ENCODE measurements around the gene SLC25A10. TPM values are rescaled to one million over a fixed set of nuclear protein-coding genes. Genes with fewer than 3 reads are reported as not detected.

SLC25A10 gene
- total and polyA plus RNA-seq, 4 donors, result 2.1 to 6.4 (median 2.9) TPM

Small RNAs within 50 kb of the gene (microRNA-seq; reads per million reads assigned to microRNA genes)
- gene MIR6786, result 0.99 to 1.2 reads per million in 2 donors

Other genes with a start within 250 kb of the SLC25A10 start
- 1,000 to 10,000 TPM; 2,309 to 2,547 TPM for gene ACTG1, start 199.5 kb upstream of the SLC25A10 start, total RNA-seq
- 1,000 to 10,000 TPM; 1,438 to 2,310 TPM for gene ACTG1, start 199.5 kb upstream of the SLC25A10 start, polyA plus RNA-seq
- gene FSCN2, start 183.9 kb upstream of the SLC25A10 start, total RNA-seq, result 1 to 10 TPM; 3.0 to 3.1 TPM
- 1 to 10 TPM; 1.0 to 1.3 TPM for gene FSCN2, start 183.9 kb upstream of the SLC25A10 start, polyA plus RNA-seq
- 10 to 100 TPM; 20.9 to 32.2 TPM for gene FAAP100, start 159.9 kb upstream of the SLC25A10 start, total RNA-seq
- gene FAAP100, start 159.9 kb upstream of the SLC25A10 start, polyA plus RNA-seq, result 10 to 100 TPM in 1 of 2 donors, 1 to 10 TPM in 1; 8.8 to 48.4 TPM
- gene NPLOC4, start 75.2 kb upstream of the SLC25A10 start, total RNA-seq, result 10 to 100 TPM; 74.4 to 94.3 TPM
- 10 to 100 TPM; 26.7 to 66.8 TPM for gene NPLOC4, start 75.2 kb upstream of the SLC25A10 start, polyA plus RNA-seq
- under 1 TPM; 0.29 to 0.66 TPM for gene TSPAN10, start 75.1 kb upstream of the SLC25A10 start, total RNA-seq
- under 1 TPM; 0.25 to 0.28 TPM for gene TSPAN10, start 75.1 kb upstream of the SLC25A10 start, polyA plus RNA-seq
- under 1 TPM in 1 of 2 donors, not detected in 1; 0.58 TPM for gene PDE6G, start 55.7 kb upstream of the SLC25A10 start, total RNA-seq
- gene PDE6G, start 55.7 kb upstream of the SLC25A10 start, polyA plus RNA-seq, result under 1 TPM in 1 of 2 donors, not detected in 1; 0.43 TPM
- 10 to 100 TPM; 14.0 to 20.0 TPM for gene OXLD1, start 45.7 kb upstream of the SLC25A10 start, total RNA-seq
- gene OXLD1, start 45.7 kb upstream of the SLC25A10 start, polyA plus RNA-seq, result 10 to 100 TPM; 24.8 to 59.3 TPM
- gene CCDC137, start 45.5 kb upstream of the SLC25A10 start, total RNA-seq, result 10 to 100 TPM; 13.0 to 13.4 TPM
- gene CCDC137, start 45.5 kb upstream of the SLC25A10 start, polyA plus RNA-seq, result 10 to 100 TPM in 1 of 2 donors, 1 to 10 TPM in 1; 7.9 to 13.7 TPM
- gene ARL16, start 28.5 kb upstream of the SLC25A10 start, total RNA-seq, result 10 to 100 TPM; 20.5 to 29.7 TPM
- 10 to 100 TPM; 38.4 to 87.4 TPM for gene ARL16, start 28.5 kb upstream of the SLC25A10 start, polyA plus RNA-seq
- gene HGS, start 28.3 kb upstream of the SLC25A10 start, total RNA-seq, result 10 to 100 TPM; 88.1 to 88.7 TPM
- gene HGS, start 28.3 kb upstream of the SLC25A10 start, polyA plus RNA-seq, result 100 to 1,000 TPM in 1 of 2 donors, 10 to 100 TPM in 1; 49.1 to 277 TPM
- gene MRPL12, start 8.9 kb upstream of the SLC25A10 start, total RNA-seq, result 10 to 100 TPM; 21.1 to 27.1 TPM
- 10 to 100 TPM; 40.1 to 57.7 TPM for gene MRPL12, start 8.9 kb upstream of the SLC25A10 start, polyA plus RNA-seq
- under 1 TPM; 0.39 to 0.63 TPM for gene GCGR, start 91.9 kb downstream of the SLC25A10 start, total RNA-seq
- not detected for gene GCGR, start 91.9 kb downstream of the SLC25A10 start, polyA plus RNA-seq
- gene MCRIP1, start 121.0 kb downstream of the SLC25A10 start, total RNA-seq, result 100 to 1,000 TPM in 1 of 2 donors, 10 to 100 TPM in 1; 93.5 to 105 TPM
- 100 to 1,000 TPM; 158 to 310 TPM for gene MCRIP1, start 121.0 kb downstream of the SLC25A10 start, polyA plus RNA-seq
- gene PPP1R27, start 122.8 kb downstream of the SLC25A10 start, total RNA-seq, result not detected
- gene PPP1R27, start 122.8 kb downstream of the SLC25A10 start, polyA plus RNA-seq, result under 1 TPM in 1 of 2 donors, not detected in 1; 0.41 TPM
- 100 to 1,000 TPM; 407 to 436 TPM for gene P4HB, start 148.3 kb downstream of the SLC25A10 start, total RNA-seq
- gene P4HB, start 148.3 kb downstream of the SLC25A10 start, polyA plus RNA-seq, result 100 to 1,000 TPM; 275 to 537 TPM
- 100 to 1,000 TPM; 303 to 422 TPM for gene ARHGDIA, start 159.1 kb downstream of the SLC25A10 start, total RNA-seq
- 100 to 1,000 TPM; 163 to 310 TPM for gene ARHGDIA, start 159.1 kb downstream of the SLC25A10 start, polyA plus RNA-seq
- 10 to 100 TPM; 38.6 to 43.3 TPM for gene ALYREF, start 179.3 kb downstream of the SLC25A10 start, total RNA-seq
- 10 to 100 TPM; 29.7 to 36.1 TPM for gene ALYREF, start 179.3 kb downstream of the SLC25A10 start, polyA plus RNA-seq
- gene ANAPC11, start 179.4 kb downstream of the SLC25A10 start, total RNA-seq, result 10 to 100 TPM; 65.6 to 80.1 TPM
- gene ANAPC11, start 179.4 kb downstream of the SLC25A10 start, polyA plus RNA-seq, result 100 to 1,000 TPM; 190 to 195 TPM
- 1 to 10 TPM in 1 of 2 donors, under 1 TPM in 1; 0.58 to 1.0 TPM for gene NPB, start 190.0 kb downstream of the SLC25A10 start, total RNA-seq
- gene NPB, start 190.0 kb downstream of the SLC25A10 start, polyA plus RNA-seq, result 1 to 10 TPM in 1 of 2 donors, not detected in 1; 2.4 TPM
- gene PCYT2, start 199.1 kb downstream of the SLC25A10 start, total RNA-seq, result 10 to 100 TPM; 14.6 to 20.8 TPM
- 10 to 100 TPM; 30.1 to 33.2 TPM for gene PCYT2, start 199.1 kb downstream of the SLC25A10 start, polyA plus RNA-seq
- 10 to 100 TPM; 18.6 to 21.6 TPM for gene SIRT7, start 205.9 kb downstream of the SLC25A10 start, total RNA-seq
- gene SIRT7, start 205.9 kb downstream of the SLC25A10 start, polyA plus RNA-seq, result 10 to 100 TPM in 1 of 2 donors, 1 to 10 TPM in 1; 8.5 to 43.1 TPM
- gene MAFG, start 215.5 kb downstream of the SLC25A10 start, total RNA-seq, result 10 to 100 TPM; 29.4 to 38.6 TPM
- gene MAFG, start 215.5 kb downstream of the SLC25A10 start, polyA plus RNA-seq, result 10 to 100 TPM in 1 of 2 donors, 1 to 10 TPM in 1; 9.9 to 16.0 TPM
- gene PYCR1, start 225.0 kb downstream of the SLC25A10 start, total RNA-seq, result 10 to 100 TPM in 1 of 2 donors, 1 to 10 TPM in 1; 9.4 to 23.4 TPM
- 1 to 10 TPM; 4.3 to 6.4 TPM for gene PYCR1, start 225.0 kb downstream of the SLC25A10 start, polyA plus RNA-seq
- gene MYADML2, start 234.9 kb downstream of the SLC25A10 start, total RNA-seq, result not detected
- gene MYADML2, start 234.9 kb downstream of the SLC25A10 start, polyA plus RNA-seq, result not detected
- under 1 TPM in 1 of 2 donors, not detected in 1; 0.60 TPM for gene NOTUM, start 248.9 kb downstream of the SLC25A10 start, total RNA-seq
- gene NOTUM, start 248.9 kb downstream of the SLC25A10 start, polyA plus RNA-seq, result 1 to 10 TPM in 1 of 2 donors, not detected in 1; 1.0 TPM